HepG2 (cell line): ENCODE measurements around the gene SUN1. TPM values are rescaled to one million over a fixed set of nuclear protein-coding genes. Genes with fewer than 3 reads are reported as not detected.

Experiments used
- ATAC-seq: fragments of 200-7000 bp; cut with Tn5 transposase; 3 replicates; pipeline ENCODE4 v1.9.1; 2020; ENCODE audit warnings: mild to moderate bottlenecking, moderate library complexity
- BruUV-seq: library from RNA; stranded (reverse); fragments of 400-500 nt; replicated peaks from 2 replicates; lab custom pipeline; 2021; lab: Mats Ljungman, UMichigan
- CTCF ChIA-PET: fragments of 300-600 bp; formaldehyde crosslinking; extraction: SDS; loops from one replicate; lab custom pipeline; 2021; ENCODE audit warnings: low total read pairs, inconsistent platforms, low intra/inter-chr PET ratio; lab: Yijun Ruan, JAX
- POLR2A ChIA-PET: fragments of 350-600 bp; sonication (Branson Sonifier 250); formaldehyde crosslinking; loops from one replicate; lab custom pipeline; 2020; ENCODE audit warnings: antibody characterized with exemption, inconsistent platforms; lab: Yijun Ruan, JAX
- DNase-seq: peaks from one replicate; pipeline ENCODE4 v3.0.0-alpha.2; 2015; ENCODE audit warnings: low spot score
- FAIRE-seq: peaks from 3 replicates; lab custom pipeline; 2011; peaks lifted over from hg19 to GRCh38; lab: Jason Lieb, UNC
- H2AFZ ChIP-seq: one replicate; pipeline ENCODE4 v1.6.1; 2011; ENCODE audit warnings: low read length, inconsistent platforms
- H3K27ac ChIP-seq: fragments of 300-600 bp; 3 replicates; pipeline ENCODE4 v1.8.0; 2011; ENCODE audit warnings: mixed run types, mild to moderate bottlenecking, mixed read lengths, low read length, inconsistent platforms; ENCODE audit not compliant: insufficient read depth; ENCODE audit errors: extremely low read length
- H3K27me3 ChIP-seq, 2 experiments: fragments of 200-600 bp in 1 of 2; 2 replicates in 1 of 2; 3 replicates in 1 of 2; pipeline versions ENCODE4 v1.6.0 to v1.8.0; 2011; ENCODE audit warnings: low read length in 2 of 2, mild to moderate bottlenecking in 2 of 2, moderate library complexity in 2 of 2, inconsistent platforms in 1 of 2; ENCODE audit not compliant: insufficient read depth in 2 of 2, control insufficient read depth in 1 of 2
- H3K36me3 ChIP-seq, 2 experiments: fragments of 200-600 bp in 1 of 2; replicated peaks in 1 of 2; 2 replicates in 1 of 2; 3 replicates in 1 of 2; pipeline versions ENCODE4 v1.5.1 to v1.8.0; 2011; ENCODE audit warnings: low read length in 2 of 2, inconsistent platforms in 1 of 2; ENCODE audit not compliant: insufficient read depth in 2 of 2, control insufficient read depth in 1 of 2
- H3K4me1 ChIP-seq: 2 replicates; pipeline ENCODE4 v1.5.1; 2012; ENCODE audit warnings: low read length, inconsistent platforms; ENCODE audit not compliant: insufficient read depth
- H3K4me2 ChIP-seq: 2 replicates; pipeline ENCODE4 v1.6.0; 2011; ENCODE audit warnings: low read depth, low read length, inconsistent platforms
- H3K4me3 ChIP-seq, 3 experiments: fragments of 200-600 bp in 1 of 3; sonication (generic), shearing (Covaris generic) in 1 of 3; replicated peaks in 1 of 3; 2 replicates each; pipeline ENCODE4 v1.5.1; 2011 to 2016; ENCODE audit warnings: low read length in 3 of 3, inconsistent platforms in 2 of 3, low read depth in 2 of 3, mild to moderate bottlenecking in 2 of 3, control low read depth in 1 of 3, mixed read lengths in 1 of 3; ENCODE audit not compliant: insufficient read depth in 1 of 3
- H3K79me2 ChIP-seq: one replicate; pipeline ENCODE4 v1.6.1; 2011; ENCODE audit warnings: low read length, inconsistent platforms; ENCODE audit not compliant: insufficient read depth
- H3K9ac ChIP-seq: 2 replicates; pipeline ENCODE4 v1.6.0; 2011; ENCODE audit warnings: mild to moderate bottlenecking, low read depth, low read length, inconsistent platforms; ENCODE audit not compliant: insufficient read depth
- H3K9me3 ChIP-seq: 2 replicates; pipeline ENCODE4 v1.5.1; 2012; ENCODE audit warnings: mild to moderate bottlenecking, low read length
- H4K20me1 ChIP-seq: 2 replicates; pipeline ENCODE4 v1.6.0; 2011; ENCODE audit warnings: inconsistent platforms, mild to moderate bottlenecking, low read length, moderate library complexity; ENCODE audit not compliant: insufficient read depth
- AGO1 ChIP-seq: fragments of 200-400 bp; formaldehyde crosslinking; IDR thresholded peaks from 2 replicates; pipeline ENCODE4 v1.6.1; 2017; ENCODE audit warnings: mild to moderate bottlenecking, low read depth, low read length, moderate library complexity; ENCODE audit not compliant: poor library complexity, severe bottlenecking
- HNRNPUL1 ChIP-seq: fragments of 200-400 bp; formaldehyde crosslinking; IDR thresholded peaks from 2 replicates; pipeline ENCODE4 v1.6.1; 2017; ENCODE audit warnings: low read depth, mild to moderate bottlenecking, low read length, moderate library complexity
- NFYC ChIP-seq: IDR thresholded peaks from 2 replicates; pipeline ENCODE4 v1.6.1; 2016; ENCODE audit warnings: missing genetic modification reagents, missing compliant biosample characterization
- REXO4 ChIP-seq: sonication (generic); formaldehyde crosslinking; IDR thresholded peaks from 2 replicates; pipeline ENCODE4 v1.8.0; 2022; ENCODE audit warnings: missing genetic modification reagents, mild to moderate bottlenecking, borderline replicate concordance
- SMYD3 ChIP-seq: sonication (generic); formaldehyde crosslinking; IDR thresholded peaks from 2 replicates; pipeline ENCODE4 v1.8.1; 2023; ENCODE audit warnings: mild to moderate bottlenecking, missing genetic modification reagents
- ZNF614 ChIP-seq: IDR thresholded peaks from 2 replicates; pipeline ENCODE4 v1.6.1; 2018; ENCODE audit warnings: missing biosample characterization, missing genetic modification reagents, inconsistent platforms, borderline replicate concordance
- ZNF713 ChIP-seq: sonication (generic); formaldehyde crosslinking; IDR thresholded peaks from 2 replicates; pipeline ENCODE4 v1.4.0; 2020; ENCODE audit warnings: mild to moderate bottlenecking, missing genetic modification reagents
- ZNF777 ChIP-seq: sonication (generic); formaldehyde crosslinking; IDR thresholded peaks from 2 replicates; pipeline ENCODE4 v1.4.0; 2020; ENCODE audit warnings: missing genetic modification reagents
- WGBS: methylation state at CpG from one replicate; pipeline ENCODE4 v1.1.6; 2017; ENCODE audit warnings: low lambda C conversion rate; 5-methylcytosine and 5-hydroxymethylcytosine counted together
- in situ Hi-C: cut with HindIII; loops from 2 replicates; pipeline ENCODE4 v1.10.0; 2017; ENCODE audit warnings: low pct_unique_long_range_greater_than_20kb; ENCODE audit not compliant: extremely low pct_ligation_motif_present
- intact Hi-C: fragments of 100-400 bp; cut with micrococcal nuclease; formaldehyde crosslinking; loops from one replicate; pipeline ENCODE4 v1.10.0; 2022; ENCODE audit not compliant: unreplicated experiment
- polyA plus RNA-seq, 8 experiments: library from polyadenylated mRNA; depleted of rRNA in 3 of 8; stranded (reverse) in 7 of 8; unstranded in 1 of 8; fragments of >200 nt; fragmentation: Illumina TruSeq in 4 of 8; extraction: Trizol in 4 of 8; gene quantifications; 2 replicates each; pipeline versions ENCODE4 v1.2.1 to v1.2.3, GENCODE V29; 2011 to 2016; ENCODE audit warnings: low read depth in 4 of 8, missing spikeins in 1 of 8, mixed read lengths in 1 of 8; ENCODE audit not compliant: insufficient read depth in 1 of 8
- total RNA-seq, 5 experiments: library from RNA; depleted of rRNA; stranded (reverse); fragments of >200 nt; fragmentation: Illumina TruSeq; extraction: Trizol; gene quantifications; 2 replicates each; pipeline ENCODE4 v1.2.3, GENCODE V29; 2016; ENCODE audit warnings: low read depth in 1 of 5
- TF ChIP-seq, protein P1 (sequence below): IDR thresholded peaks from 2 replicates; pipeline ENCODE4 v1.6.1; 2016; ENCODE audit warnings: low read depth, control low read depth
- TF ChIP-seq, protein P2 (sequence below): sonication (generic); formaldehyde crosslinking; IDR thresholded peaks from 2 replicates; pipeline ENCODE4 v1.4.0; 2020; ENCODE audit warnings: missing genetic modification reagents

The SUN1 gene
- total and polyA plus RNA-seq, 2 of the 13 experiments (the other 11 are each of a cell fraction or from before 2014, with no cell fraction given) = 47.0 to 126 TPM

DNA sequence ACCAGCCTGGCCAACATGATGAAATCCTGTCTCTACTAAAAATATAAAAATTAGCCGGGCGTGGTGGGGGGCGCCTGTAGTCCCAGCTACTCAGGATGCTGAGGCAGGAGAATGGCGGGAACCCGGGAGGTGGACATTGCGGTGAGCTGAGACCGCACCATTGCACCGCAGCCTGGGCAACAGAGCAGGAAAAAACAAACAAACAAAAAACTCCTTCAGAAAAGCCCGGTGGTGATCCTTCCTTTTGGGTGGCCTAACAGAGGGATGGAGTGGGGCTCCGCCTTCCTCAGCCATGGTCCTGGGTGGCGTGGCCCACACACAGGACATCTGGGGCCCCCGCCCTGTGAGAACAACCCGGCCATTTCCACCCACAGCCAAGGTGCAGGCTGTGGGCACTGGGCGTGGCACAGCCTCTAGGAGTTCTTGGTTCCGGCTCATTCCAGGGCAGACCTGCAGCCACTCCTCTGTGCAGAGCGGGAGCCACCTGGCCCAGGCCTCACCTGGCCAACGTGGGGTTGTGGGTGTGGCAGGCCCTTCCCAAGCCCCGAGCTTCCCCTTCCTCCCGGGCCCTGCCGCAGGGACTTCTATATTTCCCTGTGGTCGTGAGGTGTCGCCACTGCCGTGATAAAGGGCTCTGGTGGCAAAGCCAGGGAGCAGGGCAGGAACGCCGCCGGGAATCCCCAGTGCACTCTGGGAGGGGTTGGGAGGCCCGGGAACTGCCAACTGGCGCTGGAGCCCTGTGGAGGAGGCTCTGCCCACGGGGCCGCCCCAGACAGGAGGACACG lies 81.7 kb downstream of the SUN1 start:
- no TSS peak for BruUV-seq
- no peak for FAIRE-seq
- no peak overlapping the region for H3K4me2 ChIP-seq
- no peak overlapping the region for H3K27ac ChIP-seq
- intact Hi-C loops (no loop called here), in situ Hi-C loops (no loop called here)
- TF ChIP-seq HNRNPUL1 = no peak
- no peak for TF ChIP-seq AGO1
- TF ChIP-seq, protein P1, sequence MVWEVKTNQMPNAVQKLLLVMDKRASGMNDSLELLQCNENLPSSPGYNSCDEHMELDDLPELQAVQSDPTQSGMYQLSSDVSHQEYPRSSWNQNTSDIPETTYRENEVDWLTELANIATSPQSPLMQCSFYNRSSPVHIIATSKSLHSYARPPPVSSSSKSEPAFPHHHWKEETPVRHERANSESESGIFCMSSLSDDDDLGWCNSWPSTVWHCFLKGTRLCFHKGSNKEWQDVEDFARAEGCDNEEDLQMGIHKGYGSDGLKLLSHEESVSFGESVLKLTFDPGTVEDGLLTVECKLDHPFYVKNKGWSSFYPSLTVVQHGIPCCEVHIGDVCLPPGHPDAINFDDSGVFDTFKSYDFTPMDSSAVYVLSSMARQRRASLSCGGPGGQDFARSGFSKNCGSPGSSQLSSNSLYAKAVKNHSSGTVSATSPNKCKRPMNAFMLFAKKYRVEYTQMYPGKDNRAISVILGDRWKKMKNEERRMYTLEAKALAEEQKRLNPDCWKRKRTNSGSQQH (CRISPR knock-in tag) = no peak
- no peak for TF ChIP-seq SMYD3 (CRISPR knock-in tag)
- no peak for TF ChIP-seq NFYC (CRISPR knock-in tag)
- TF ChIP-seq ZNF614 (CRISPR knock-in tag) = no peak
- no peak for TF ChIP-seq REXO4 (CRISPR knock-in tag)
- no peak for TF ChIP-seq ZNF713 (CRISPR knock-in tag)
- TF ChIP-seq ZNF777 (CRISPR knock-in tag) = no peak
- TF ChIP-seq, protein P2, sequence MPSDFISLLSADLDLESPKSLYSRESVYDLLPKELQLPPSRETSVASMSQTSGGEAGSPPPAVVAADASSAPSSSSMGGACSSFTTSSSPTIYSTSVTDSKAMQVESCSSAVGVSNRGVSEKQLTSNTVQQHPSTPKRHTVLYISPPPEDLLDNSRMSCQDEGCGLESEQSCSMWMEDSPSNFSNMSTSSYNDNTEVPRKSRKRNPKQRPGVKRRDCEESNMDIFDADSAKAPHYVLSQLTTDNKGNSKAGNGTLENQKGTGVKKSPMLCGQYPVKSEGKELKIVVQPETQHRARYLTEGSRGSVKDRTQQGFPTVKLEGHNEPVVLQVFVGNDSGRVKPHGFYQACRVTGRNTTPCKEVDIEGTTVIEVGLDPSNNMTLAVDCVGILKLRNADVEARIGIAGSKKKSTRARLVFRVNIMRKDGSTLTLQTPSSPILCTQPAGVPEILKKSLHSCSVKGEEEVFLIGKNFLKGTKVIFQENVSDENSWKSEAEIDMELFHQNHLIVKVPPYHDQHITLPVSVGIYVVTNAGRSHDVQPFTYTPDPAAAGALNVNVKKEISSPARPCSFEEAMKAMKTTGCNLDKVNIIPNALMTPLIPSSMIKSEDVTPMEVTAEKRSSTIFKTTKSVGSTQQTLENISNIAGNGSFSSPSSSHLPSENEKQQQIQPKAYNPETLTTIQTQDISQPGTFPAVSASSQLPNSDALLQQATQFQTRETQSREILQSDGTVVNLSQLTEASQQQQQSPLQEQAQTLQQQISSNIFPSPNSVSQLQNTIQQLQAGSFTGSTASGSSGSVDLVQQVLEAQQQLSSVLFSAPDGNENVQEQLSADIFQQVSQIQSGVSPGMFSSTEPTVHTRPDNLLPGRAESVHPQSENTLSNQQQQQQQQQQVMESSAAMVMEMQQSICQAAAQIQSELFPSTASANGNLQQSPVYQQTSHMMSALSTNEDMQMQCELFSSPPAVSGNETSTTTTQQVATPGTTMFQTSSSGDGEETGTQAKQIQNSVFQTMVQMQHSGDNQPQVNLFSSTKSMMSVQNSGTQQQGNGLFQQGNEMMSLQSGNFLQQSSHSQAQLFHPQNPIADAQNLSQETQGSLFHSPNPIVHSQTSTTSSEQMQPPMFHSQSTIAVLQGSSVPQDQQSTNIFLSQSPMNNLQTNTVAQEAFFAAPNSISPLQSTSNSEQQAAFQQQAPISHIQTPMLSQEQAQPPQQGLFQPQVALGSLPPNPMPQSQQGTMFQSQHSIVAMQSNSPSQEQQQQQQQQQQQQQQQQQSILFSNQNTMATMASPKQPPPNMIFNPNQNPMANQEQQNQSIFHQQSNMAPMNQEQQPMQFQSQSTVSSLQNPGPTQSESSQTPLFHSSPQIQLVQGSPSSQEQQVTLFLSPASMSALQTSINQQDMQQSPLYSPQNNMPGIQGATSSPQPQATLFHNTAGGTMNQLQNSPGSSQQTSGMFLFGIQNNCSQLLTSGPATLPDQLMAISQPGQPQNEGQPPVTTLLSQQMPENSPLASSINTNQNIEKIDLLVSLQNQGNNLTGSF (CRISPR knock-in tag) = no peak
- H3K27me3 ChIP-seq = no peaks in the 10 kb centered on the region
- peaks cover 8% of the 10 kb centered on the region; the same call in 1 of the 2 replicates for H3K4me1 ChIP-seq
- no peak for ATAC-seq
- no peaks in the 10 kb centered on the region for H3K9me3 ChIP-seq
- H4K20me1 ChIP-seq = no peaks in the 10 kb centered on the region
- H3K79me2 ChIP-seq = no peaks in the 10 kb centered on the region
- ChIA-PET CTCF (no interaction called here), POLR2A (no interaction called here)
- H3K4me3 ChIP-seq = no peak overlapping the region
- no peak overlapping the region for H3K9ac ChIP-seq
- DNase-seq = no peak
- no peak overlapping the region for H2AFZ ChIP-seq
- no peaks in the 10 kb centered on the region for H3K36me3 ChIP-seq
- 91% methylated on average over 19 of the region's 31 CpGs for WGBS
